HCT116 (cell line): ENCODE results near the gene CDYL. TPM values are rescaled to one million over a fixed set of nuclear protein-coding genes. Genes with fewer than 3 reads are reported as not detected.

Experiments used
- ATAC-seq: fragments of 200-7000 bp; cut with Tn5 transposase; 2 replicates; pipeline ENCODE4 v1.9.1; 2020; ENCODE audit warnings: mild to moderate bottlenecking, moderate library complexity
- BruUV-seq: library from RNA; stranded (reverse); fragments of 400-500 nt; replicated peaks from 2 replicates; lab custom pipeline; 2021; lab: Mats Ljungman, UMichigan
- CTCF ChIA-PET: fragments of 300-600 bp; sonication (Branson Sonifier 250); formaldehyde crosslinking; loops from one replicate; lab custom pipeline; 2021; ENCODE audit warnings: antibody characterized with exemption; lab: Charles Lee
- POLR2A ChIA-PET: fragments of 300-600, 350-600 bp; sonication (Branson Sonifier 250); formaldehyde crosslinking; loops from one replicate; lab custom pipeline; 2021; ENCODE audit warnings: antibody characterized with exemption; lab: Charles Lee
- RAD21 ChIA-PET, 2 experiments: fragments of 300-600 bp; sonication (Branson Sonifier 250); formaldehyde crosslinking; loops; one replicate each; lab custom pipeline; 2023; ENCODE audit warnings: low total read pairs in 2 of 2; ENCODE audit not compliant: uncharacterized antibody in 2 of 2, unreplicated experiment in 2 of 2, low non-redundant PET in 1 of 2; lab: Charles Lee
- DNase-seq: peaks from one replicate; pipeline ENCODE4 v3.0.0-alpha.2; 2010; ENCODE audit warnings: low read depth, low spot score
- H2AFZ ChIP-seq: fragments of 200-600 bp; shearing (Covaris generic), sonication (generic); 2 replicates; pipeline ENCODE4 v1.6.1; 2017; ENCODE audit warnings: low read depth, mixed run types, mixed read lengths, antibody characterized with exemption, low read length; ENCODE audit not compliant: poor library complexity, severe bottlenecking
- H3K27ac ChIP-seq: 2 replicates; pipeline ENCODE4 v1.5.1; 2012; ENCODE audit warnings: low read depth, low read length
- H3K27me3 ChIP-seq: fragments of 200-600 bp; sonication (generic); 2 replicates; pipeline ENCODE4 v1.6.1; 2016; ENCODE audit warnings: mixed run types, low read length, mixed read lengths; ENCODE audit not compliant: insufficient read depth
- H3K36me3 ChIP-seq, 2 experiments: fragments of 200-500 bp in 1 of 2; fragments of 200-600 bp in 1 of 2; sonication (Bioruptor generic) in 1 of 2; sonication (generic) in 1 of 2; 2 replicates each; pipeline versions ENCODE4 v1.5.1 to v1.6.1; 2014 to 2016; ENCODE audit warnings: low read length in 2 of 2, inconsistent platforms in 1 of 2, mixed read lengths in 1 of 2, mixed run types in 1 of 2; ENCODE audit not compliant: insufficient read depth in 2 of 2, control insufficient read depth in 1 of 2
- H3K4me1 ChIP-seq, 2 experiments: fragments of 200-600 bp in 1 of 2; sonication (generic) in 1 of 2; 2 replicates each; pipeline versions ENCODE4 v1.5.1 to v1.6.1; 2012 to 2017; ENCODE audit warnings: low read length in 2 of 2, inconsistent platforms in 1 of 2, mild to moderate bottlenecking in 1 of 2, mixed read lengths in 1 of 2, mixed run types in 1 of 2, moderate library complexity in 1 of 2; ENCODE audit not compliant: insufficient read depth in 2 of 2, control insufficient read depth in 1 of 2
- H3K4me2 ChIP-seq: fragments of 200-600 bp; sonication (generic); 2 replicates; pipeline ENCODE4 v1.6.1; 2017; ENCODE audit warnings: mixed run types, low read length, mixed read lengths
- H3K4me3 ChIP-seq, 2 experiments: fragments of 200-600 bp in 1 of 2; sonication (generic) in 1 of 2; replicated peaks in 1 of 2; 2 replicates each; pipeline ENCODE4 v1.5.1; 2011 to 2016; ENCODE audit warnings: low read length in 2 of 2, control low read depth in 1 of 2, low read depth in 1 of 2, mild to moderate bottlenecking in 1 of 2, mixed read lengths in 1 of 2, mixed run types in 1 of 2
- H3K79me2 ChIP-seq: fragments of 200-600 bp; sonication (generic); 2 replicates; pipeline ENCODE4 v1.6.1; 2017; ENCODE audit warnings: mild to moderate bottlenecking, mixed run types, low read length, moderate library complexity, mixed read lengths; ENCODE audit not compliant: insufficient read depth
- H3K9ac ChIP-seq: fragments of 200-600 bp; sonication (generic); 2 replicates; pipeline ENCODE4 v1.6.1; 2016; ENCODE audit warnings: low read length, mixed read lengths
- H3K9me2 ChIP-seq: fragments of 200-600 bp; sonication (generic), shearing (Covaris generic); 2 replicates; pipeline ENCODE4 v1.6.1; 2017; ENCODE audit warnings: mixed run types, mild to moderate bottlenecking, moderate library complexity; ENCODE audit not compliant: insufficient read depth
- H3K9me3 ChIP-seq, 2 experiments: fragments of 200-500 bp in 1 of 2; fragments of 200-600 bp in 1 of 2; sonication (Bioruptor generic) in 1 of 2; sonication (generic) in 1 of 2; 2 replicates each; pipeline ENCODE4 v1.6.1; 2014 to 2017; ENCODE audit warnings: low read length in 2 of 2, mixed read lengths in 2 of 2, inconsistent platforms in 1 of 2, low read depth in 1 of 2, mild to moderate bottlenecking in 1 of 2, mixed run types in 1 of 2, moderate library complexity in 1 of 2; ENCODE audit not compliant: control insufficient read depth in 1 of 2, insufficient read depth in 1 of 2
- H4K20me1 ChIP-seq: fragments of 200-600 bp; sonication (generic), shearing (Covaris generic); 2 replicates; pipeline ENCODE4 v1.6.1; 2017; ENCODE audit warnings: mixed run types, mild to moderate bottlenecking, moderate library complexity; ENCODE audit not compliant: insufficient read depth
- ATF3 ChIP-seq: IDR thresholded peaks from 2 replicates; pipeline ENCODE4 v1.6.1; 2012
- CBX3 ChIP-seq: IDR thresholded peaks from 2 replicates; pipeline ENCODE4 v1.6.1; 2012; ENCODE audit warnings: low read depth
- EGR1 ChIP-seq: IDR thresholded peaks from 2 replicates; pipeline ENCODE4 v1.6.1; 2012; ENCODE audit warnings: low read depth
- ELF1 ChIP-seq: IDR thresholded peaks from 2 replicates; pipeline ENCODE4 v1.6.1; 2012; ENCODE audit warnings: low read depth, borderline replicate concordance
- EZH2phosphoT487 ChIP-seq: fragments of 200-600 bp; IDR thresholded peaks from 2 replicates; pipeline ENCODE4 v1.6.1; 2018; ENCODE audit warnings: antibody characterized with exemption, borderline replicate concordance
- FOSL1 ChIP-seq: IDR thresholded peaks from 2 replicates; pipeline ENCODE4 v1.6.1; 2012; ENCODE audit warnings: low read depth
- JUND ChIP-seq: IDR thresholded peaks from 2 replicates; pipeline ENCODE4 v1.6.1; 2012
- MAX ChIP-seq: IDR thresholded peaks from 2 replicates; pipeline ENCODE4 v1.6.1; 2012
- POLR2A ChIP-seq: IDR thresholded peaks from 2 replicates; pipeline ENCODE4 v1.7.0; 2011; ENCODE audit warnings: borderline replicate concordance; ENCODE audit not compliant: insufficient read depth, insufficient read length; ENCODE audit errors: extremely low read depth
- POLR2AphosphoS5 ChIP-seq: IDR thresholded peaks from 2 replicates; pipeline ENCODE4 v1.6.1; 2011; ENCODE audit warnings: mild to moderate bottlenecking, low read depth, low read length, moderate library complexity
- SIN3A ChIP-seq: IDR thresholded peaks from 2 replicates; pipeline ENCODE4 v1.6.1; 2012; ENCODE audit warnings: low read depth
- SP1 ChIP-seq: IDR thresholded peaks from 2 replicates; pipeline ENCODE4 v1.6.1; 2012; ENCODE audit warnings: low read depth
- SRF ChIP-seq: IDR thresholded peaks from 2 replicates; pipeline ENCODE4 v1.6.1; 2012; ENCODE audit warnings: low read depth
- TCF7L2 ChIP-seq: IDR thresholded peaks from 2 replicates; pipeline ENCODE4 v1.7.0; 2011; ENCODE audit warnings: borderline replicate concordance, inconsistent platforms; ENCODE audit not compliant: insufficient read depth, insufficient read length; ENCODE audit errors: extremely low read depth
- YY1 ChIP-seq: IDR thresholded peaks from 2 replicates; pipeline ENCODE4 v1.6.1; 2011; ENCODE audit warnings: low read length, low read depth, moderate library complexity, mild to moderate bottlenecking; ENCODE audit not compliant: insufficient replicate concordance; ENCODE audit errors: extremely low read depth
- ZFX ChIP-seq: fragments of 450-650 bp; IDR thresholded peaks from 2 replicates; pipeline ENCODE4 v1.6.1; 2017
- ZNF274 ChIP-seq: fragments of 200-500 bp; sonication (Bioruptor generic); IDR thresholded peaks from 2 replicates; pipeline ENCODE4 v1.6.1; 2014; ENCODE audit warnings: mild to moderate bottlenecking, low read depth, low read length, inconsistent platforms
- intact Hi-C: fragments of 100-400 bp; cut with micrococcal nuclease; formaldehyde crosslinking; loops from 2 replicates; pipeline ENCODE4 v1.10.0; 2022
- total RNA-seq: library from RNA; stranded (reverse); gene quantifications from one replicate; pipeline ENCODE4 v1.2.1, GENCODE V29; 2021; ENCODE audit not compliant: unreplicated experiment
- TF ChIP-seq, protein P1 (sequence below): IDR thresholded peaks from 2 replicates; pipeline ENCODE4 v1.6.1; 2012; ENCODE audit warnings: low read depth
- TF ChIP-seq, protein P2 (sequence below): IDR thresholded peaks from 2 replicates; pipeline ENCODE4 v1.6.1; 2011; ENCODE audit warnings: mild to moderate bottlenecking, low read length, moderate library complexity; ENCODE audit not compliant: insufficient replicate concordance; ENCODE audit errors: extremely low read depth

CDYL gene
- total RNA-seq, 1 experiment from 2014 or later, result 42.6 TPM

- peaks cover 0 to 4% of the 10 kb centered on the region in 2 experiments; a peak in 1 of 4 replicates for H3K9me3 ChIP-seq
- intact Hi-C loops, result no loop called here
- H3K4me3 ChIP-seq, result no peak overlapping the region
- RAD21 ChIA-PET, result no interaction called here
- no peak for ATAC-seq
- H2AFZ ChIP-seq, result no peak overlapping the region
- H3K9me2 ChIP-seq, result no peaks in the 10 kb centered on the region
- H3K4me1 ChIP-seq, result no peaks in the 10 kb centered on the region
- H4K20me1 ChIP-seq, result no peaks in the 10 kb centered on the region
- H3K4me2 ChIP-seq, result no peak overlapping the region
- H3K27me3 ChIP-seq, result no peaks in the 10 kb centered on the region
- DNase-seq, result no peak
- H3K9ac ChIP-seq, result no peak overlapping the region
- no peak overlapping the region for H3K27ac ChIP-seq
- no peak for TF ChIP-seq ZFX
- no peak for TF ChIP-seq ZNF274
- no peak for TF ChIP-seq YY1
- TF ChIP-seq ELF1, result no peak
- TF ChIP-seq POLR2AphosphoS5, result no peak
- no peak for TF ChIP-seq EGR1
- TF ChIP-seq FOSL1, result no peak
- TF ChIP-seq ATF3, result no peak
- TF ChIP-seq POLR2A, result no peak
- TF ChIP-seq EZH2phosphoT487, result no peak
- no peak for TF ChIP-seq MAX
- TF ChIP-seq, protein P1, sequence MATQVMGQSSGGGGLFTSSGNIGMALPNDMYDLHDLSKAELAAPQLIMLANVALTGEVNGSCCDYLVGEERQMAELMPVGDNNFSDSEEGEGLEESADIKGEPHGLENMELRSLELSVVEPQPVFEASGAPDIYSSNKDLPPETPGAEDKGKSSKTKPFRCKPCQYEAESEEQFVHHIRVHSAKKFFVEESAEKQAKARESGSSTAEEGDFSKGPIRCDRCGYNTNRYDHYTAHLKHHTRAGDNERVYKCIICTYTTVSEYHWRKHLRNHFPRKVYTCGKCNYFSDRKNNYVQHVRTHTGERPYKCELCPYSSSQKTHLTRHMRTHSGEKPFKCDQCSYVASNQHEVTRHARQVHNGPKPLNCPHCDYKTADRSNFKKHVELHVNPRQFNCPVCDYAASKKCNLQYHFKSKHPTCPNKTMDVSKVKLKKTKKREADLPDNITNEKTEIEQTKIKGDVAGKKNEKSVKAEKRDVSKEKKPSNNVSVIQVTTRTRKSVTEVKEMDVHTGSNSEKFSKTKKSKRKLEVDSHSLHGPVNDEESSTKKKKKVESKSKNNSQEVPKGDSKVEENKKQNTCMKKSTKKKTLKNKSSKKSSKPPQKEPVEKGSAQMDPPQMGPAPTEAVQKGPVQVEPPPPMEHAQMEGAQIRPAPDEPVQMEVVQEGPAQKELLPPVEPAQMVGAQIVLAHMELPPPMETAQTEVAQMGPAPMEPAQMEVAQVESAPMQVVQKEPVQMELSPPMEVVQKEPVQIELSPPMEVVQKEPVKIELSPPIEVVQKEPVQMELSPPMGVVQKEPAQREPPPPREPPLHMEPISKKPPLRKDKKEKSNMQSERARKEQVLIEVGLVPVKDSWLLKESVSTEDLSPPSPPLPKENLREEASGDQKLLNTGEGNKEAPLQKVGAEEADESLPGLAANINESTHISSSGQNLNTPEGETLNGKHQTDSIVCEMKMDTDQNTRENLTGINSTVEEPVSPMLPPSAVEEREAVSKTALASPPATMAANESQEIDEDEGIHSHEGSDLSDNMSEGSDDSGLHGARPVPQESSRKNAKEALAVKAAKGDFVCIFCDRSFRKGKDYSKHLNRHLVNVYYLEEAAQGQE, result no peak
- no peak for TF ChIP-seq TCF7L2
- TF ChIP-seq, protein P2, sequence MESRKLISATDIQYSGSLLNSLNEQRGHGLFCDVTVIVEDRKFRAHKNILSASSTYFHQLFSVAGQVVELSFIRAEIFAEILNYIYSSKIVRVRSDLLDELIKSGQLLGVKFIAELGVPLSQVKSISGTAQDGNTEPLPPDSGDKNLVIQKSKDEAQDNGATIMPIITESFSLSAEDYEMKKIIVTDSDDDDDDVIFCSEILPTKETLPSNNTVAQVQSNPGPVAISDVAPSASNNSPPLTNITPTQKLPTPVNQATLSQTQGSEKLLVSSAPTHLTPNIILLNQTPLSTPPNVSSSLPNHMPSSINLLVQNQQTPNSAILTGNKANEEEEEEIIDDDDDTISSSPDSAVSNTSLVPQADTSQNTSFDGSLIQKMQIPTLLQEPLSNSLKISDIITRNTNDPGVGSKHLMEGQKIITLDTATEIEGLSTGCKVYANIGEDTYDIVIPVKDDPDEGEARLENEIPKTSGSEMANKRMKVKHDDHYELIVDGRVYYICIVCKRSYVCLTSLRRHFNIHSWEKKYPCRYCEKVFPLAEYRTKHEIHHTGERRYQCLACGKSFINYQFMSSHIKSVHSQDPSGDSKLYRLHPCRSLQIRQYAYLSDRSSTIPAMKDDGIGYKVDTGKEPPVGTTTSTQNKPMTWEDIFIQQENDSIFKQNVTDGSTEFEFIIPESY, result no peak
- TF ChIP-seq SP1, result no peak
- no peak for TF ChIP-seq JUND
- TF ChIP-seq CBX3, result no peak
- no peak for TF ChIP-seq SRF
- no peak for TF ChIP-seq SIN3A
- CTCF ChIA-PET, result no interaction called here
- no TSS peak for BruUV-seq
- H3K36me3 ChIP-seq, result no peaks in the 10 kb centered on the region
- H3K79me2 ChIP-seq, result no peaks in the 10 kb centered on the region
- POLR2A ChIA-PET, result no interaction called here
These were observed 15.4 kb upstream of the CDYL start for GRCh38 chr6:4760773-4761172.
